Breast epithelium (tissue), 4 donors: Measurements from ENCODE around the gene LDB3. TPM values are rescaled to one million over a fixed set of nuclear protein-coding genes. Genes with fewer than 3 reads are reported as not detected.
A peak's percentile ranks its signal among the peaks of the same experiment; 100 is the strongest.

ENCODE experiments used
- DNase-seq, 2 donors: peaks; one replicate each; pipeline ENCODE4 v3.0.0-alpha.2; 2019; ENCODE audit warnings: low spot score in 2 of 2
- H3K27ac ChIP-seq, 2 donors: fragments of 200-600 bp; sonication (generic) in 1 of 2; one replicate each; pipeline ENCODE4 v1.5.1; 2016 to 2019; ENCODE audit warnings: mild to moderate bottlenecking in 1 of 2
- H3K27me3 ChIP-seq, 2 donors: fragments of 200-600 bp; sonication (generic) in 1 of 2; one replicate each; pipeline versions ENCODE4 v1.5.1 to v1.6.0; 2017 to 2019; ENCODE audit warnings: control low read depth in 1 of 2, mild to moderate bottlenecking in 1 of 2
- H3K36me3 ChIP-seq: fragments of 200-600 bp; one replicate; pipeline ENCODE4 v1.5.1; 2019
- H3K4me1 ChIP-seq, 2 donors: fragments of 200-600 bp; sonication (generic); one replicate each; pipeline ENCODE4 v1.5.1; 2016 to 2019; ENCODE audit warnings: control low read depth in 1 of 2
- H3K4me3 ChIP-seq, 3 donors: fragments of 200-600 bp; sonication (generic); 1 replicate in 2 of 3; 2 replicates in 1 of 3; pipeline ENCODE4 v1.5.1; 2016 to 2019; ENCODE audit warnings: mild to moderate bottlenecking in 3 of 3, moderate library complexity in 2 of 3
- H3K9me3 ChIP-seq, 2 donors: fragments of 200-600 bp; sonication (generic) in 1 of 2; one replicate each; pipeline ENCODE4 v1.5.1; 2016 to 2019; ENCODE audit warnings: control low read depth in 1 of 2
- CTCF ChIP-seq, 3 donors: fragments of 450-650 bp; IDR thresholded peaks; one replicate each; pipeline ENCODE4 v1.5.1; 2016 to 2017; ENCODE audit warnings: antibody characterized with exemption in 3 of 3, mild to moderate bottlenecking in 3 of 3, moderate library complexity in 3 of 3
- POLR2A ChIP-seq: fragments of 450-650 bp; IDR thresholded peaks from one replicate; pipeline ENCODE4 v1.6.1; 2016; ENCODE audit warnings: antibody characterized with exemption, mild to moderate bottlenecking, moderate library complexity
- POLR2AphosphoS5 ChIP-seq, 3 donors: sonication (generic); formaldehyde crosslinking; IDR thresholded peaks; one replicate each; pipeline ENCODE4 v1.6.1; 2017; ENCODE audit warnings: antibody characterized with exemption in 3 of 3
- intact Hi-C: fragments of 100-400 bp; cut with DNase I; formaldehyde crosslinking; loops from one replicate; pipeline ENCODE4 v1.15.1; 2023; ENCODE audit warnings: low total_unique reads
- total RNA-seq, 3 donors: library from RNA; depleted of rRNA; stranded (reverse); fragments of >200 nt; gene quantifications; one replicate each; pipeline ENCODE4 v1.1.0, GENCODE V29; 2016

The LDB3 gene
- total RNA-seq, 3 donors from 2014 or later: 0.98 to 2.9 (median 1.3) TPM

GRCh38 chr10:86670290-86670811 is 2.0 kb downstream of the LDB3 start:
- H3K4me3 ChIP-seq: peak overlapping the region in 1 of 3 donors; percentile 11
- peak overlapping the region in 1 of 2 donors; percentile 26 for H3K27ac ChIP-seq
- H3K27me3 ChIP-seq: no peaks in the 10 kb centered on the region
- H3K9me3 ChIP-seq: no peaks in the 10 kb centered on the region
- no peaks in the 10 kb centered on the region for H3K4me1 ChIP-seq
- H3K36me3 ChIP-seq: no peaks in the 10 kb centered on the region
- intact Hi-C loops: loop anchor here (5.0 kb wide), 1 partner anchor 1418 kb away; no protein-coding TSS in a partner anchor
- DNase-seq: no peak
- no peak for TF ChIP-seq POLR2AphosphoS5 (IDR thresholded peaks at IDR 0.05)

- Histone ChIP-seq H3K9me3 (no peaks in the 10 kb centered on the region), H3K27me3 (no peaks in the 10 kb centered on the region), H3K4me1 (no peaks in the 10 kb centered on the region), H3K4me3 (peak overlapping the region in 1 of 3 donors; percentile 11), H3K27ac (peak overlapping the region in 1 of 2 donors; percentile 26), H3K36me3 (no peaks in the 10 kb centered on the region)
- no peak for DNase-seq
- intact Hi-C loops: loop anchor here (5.0 kb wide), 1 partner anchor 1419 kb away; no protein-coding TSS in a partner anchor
- TF ChIP-seq POLR2A (no peak), POLR2AphosphoS5 (IDR thresholded peaks at IDR 0.05) (no peak), CTCF (IDR thresholded peaks at IDR 0.05) (no peak)
Measured at GRCh38 chr10:86670876-86671275, 2.6 kb downstream of the LDB3 start.

GRCh38 chr10:86671419-86671818 is 3.1 kb downstream of the LDB3 start:
- intact Hi-C loops: loop anchor here (5.0 kb wide), 1 partner anchor 1419 kb away; no protein-coding TSS in a partner anchor
- Histone ChIP-seq H3K4me3 (no peak overlapping the region), H3K27ac (peak overlapping the region in 1 of 2 donors; percentile 26), H3K36me3 (no peaks in the 10 kb centered on the region), H3K9me3 (no peaks in the 10 kb centered on the region), H3K4me1 (no peaks in the 10 kb centered on the region), H3K27me3 (no peaks in the 10 kb centered on the region)
- no peak for DNase-seq
- no peak for TF ChIP-seq POLR2A
- no peak for TF ChIP-seq POLR2AphosphoS5 (IDR thresholded peaks at IDR 0.05)
- no peak for TF ChIP-seq CTCF (IDR thresholded peaks at IDR 0.05)

GRCh38 chr10:86671985-86672710 is 3.8 kb downstream of the LDB3 start:
- Histone ChIP-seq H3K27ac (peak overlapping the region in 1 of 2 donors; percentile 26), H3K4me1 (no peaks in the 10 kb centered on the region), H3K36me3 (no peaks in the 10 kb centered on the region), H3K27me3 (no peaks in the 10 kb centered on the region), H3K4me3 (no peak overlapping the region), H3K9me3 (no peaks in the 10 kb centered on the region)
- no peak for TF ChIP-seq CTCF (IDR thresholded peaks at IDR 0.05)
- no peak for TF ChIP-seq POLR2A
- peak in 1 of 3 donors; percentile 57 for TF ChIP-seq POLR2AphosphoS5 (IDR thresholded peaks at IDR 0.05)
- no peak for DNase-seq
- intact Hi-C loops: loop anchor here (5.0 kb wide), 1 partner anchor 1420 kb away; no protein-coding TSS in a partner anchor

GRCh38 chr10:86673216-86673826 is 5.0 kb downstream of the LDB3 start:
- TF ChIP-seq POLR2A: no peak
- TF ChIP-seq CTCF (IDR thresholded peaks at IDR 0.05): no peak
- no peak for TF ChIP-seq POLR2AphosphoS5 (IDR thresholded peaks at IDR 0.05)
- no peaks in the 10 kb centered on the region for H3K27me3 ChIP-seq
- H3K4me1 ChIP-seq: no peaks in the 10 kb centered on the region
- no peaks in the 10 kb centered on the region for H3K9me3 ChIP-seq
- H3K27ac ChIP-seq: peak overlapping the region in 1 of 2 donors; percentile 38
- DNase-seq: no peak
- no peak overlapping the region for H3K4me3 ChIP-seq
- no peaks in the 10 kb centered on the region for H3K36me3 ChIP-seq
- intact Hi-C loops: loop anchor here (5.0 kb wide), 1 partner anchor 1421 kb away; no protein-coding TSS in a partner anchor
